Mesendoderm (in vitro differentiated cells): ENCODE results near the gene HDAC7.

ENCODE experiments used
- DNase-seq: peaks from one replicate; pipeline ENCODE4 v3.0.0; 2013
- H2AK5ac ChIP-seq: 2 replicates; pipeline ENCODE4 v1.6.1; 2013; ENCODE audit warnings: low read length, inconsistent platforms
- H2BK120ac ChIP-seq: 2 replicates; pipeline ENCODE4 v1.6.1; 2013; ENCODE audit warnings: low read depth, mild to moderate bottlenecking, low read length, moderate library complexity, mixed read lengths
- H2BK15ac ChIP-seq: replicated peaks from 2 replicates; pipeline ENCODE4 v1.6.1; 2013; ENCODE audit warnings: low read depth, mild to moderate bottlenecking, moderate library complexity
- H2BK5ac ChIP-seq: 2 replicates; pipeline ENCODE4 v1.6.1; 2013; ENCODE audit warnings: low read length, inconsistent platforms
- H3K18ac ChIP-seq: 2 replicates; pipeline ENCODE4 v1.6.1; 2013; ENCODE audit warnings: mild to moderate bottlenecking, low read length, mixed read lengths
- H3K23ac ChIP-seq: one replicate; pipeline ENCODE4 v1.6.1; 2013; ENCODE audit warnings: low read length
- H3K27ac ChIP-seq: 2 replicates; pipeline ENCODE4 v1.5.1; 2013; ENCODE audit warnings: low read depth, mild to moderate bottlenecking, inconsistent platforms, low read length, moderate library complexity
- H3K27me3 ChIP-seq: 2 replicates; pipeline ENCODE4 v1.6.1; 2013; ENCODE audit warnings: low read length, control low read depth, mild to moderate bottlenecking, inconsistent platforms; ENCODE audit not compliant: insufficient read depth, poor library complexity
- H3K36me3 ChIP-seq: 2 replicates; pipeline ENCODE4 v1.6.1; 2013; ENCODE audit warnings: low read length, inconsistent platforms; ENCODE audit not compliant: control insufficient read depth, insufficient read depth
- H3K4ac ChIP-seq: one replicate; pipeline ENCODE4 v1.6.1; 2013; ENCODE audit warnings: low read depth, mild to moderate bottlenecking, low read length, moderate library complexity
- H3K4me1 ChIP-seq: 2 replicates; pipeline ENCODE4 v1.6.1; 2013; ENCODE audit warnings: low read depth, low read length, inconsistent platforms; ENCODE audit not compliant: control insufficient read depth
- H3K4me2 ChIP-seq: 2 replicates; pipeline ENCODE4 v1.6.1; 2013; ENCODE audit warnings: low read length
- H3K4me3 ChIP-seq: 2 replicates; pipeline ENCODE4 v1.5.1; 2013; ENCODE audit warnings: mild to moderate bottlenecking, low read length
- H3K56ac ChIP-seq: one replicate; pipeline ENCODE4 v1.6.1; 2013; ENCODE audit warnings: low read length
- H3K79me1 ChIP-seq: 2 replicates; pipeline ENCODE4 v1.6.1; 2013; ENCODE audit warnings: low read length, inconsistent platforms
- H3K79me2 ChIP-seq: 2 replicates; pipeline ENCODE4 v1.6.1; 2013; ENCODE audit warnings: mild to moderate bottlenecking, low read length; ENCODE audit not compliant: control insufficient read depth, insufficient read depth
- H3K9ac ChIP-seq: 2 replicates; pipeline ENCODE4 v1.6.1; 2013; ENCODE audit warnings: low read length, inconsistent platforms
- H4K5ac ChIP-seq: one replicate; pipeline ENCODE4 v1.6.1; 2013; ENCODE audit warnings: low read length
- H4K8ac ChIP-seq: one replicate; pipeline ENCODE4 v1.6.1; 2013; ENCODE audit warnings: low read depth, mild to moderate bottlenecking, control low read depth, low read length, moderate library complexity
- WGBS: extraction: QIAGEN DNeasy Blood & Tissue Kit; methylation state at CpG from one replicate; pipeline ENCODE4 v1.1.7; 2013; ENCODE audit warnings: low lambda C conversion rate, missing lambda C conversion rate; ENCODE audit not compliant: insufficient coverage; ENCODE audit errors: extremely low coverage; 5-methylcytosine and 5-hydroxymethylcytosine counted together

The HDAC7 gene

GRCh38 chr12:47858511-47859266 lies 39.0 kb upstream of the HDAC7 start:
- Histone ChIP-seq H3K4me1 (no peaks in the 10 kb centered on the region), H3K4ac (no peak overlapping the region), H2BK15ac (no peak overlapping the region), H3K79me2 (no peaks in the 10 kb centered on the region), H3K36me3 (no peaks in the 10 kb centered on the region), H4K8ac (no peak overlapping the region), H2BK5ac (no peak overlapping the region), H3K27ac (no peak overlapping the region), H3K79me1 (no peaks in the 10 kb centered on the region), H3K4me2 (no peak overlapping the region), H3K9ac (no peak overlapping the region), H3K27me3 (no peaks in the 10 kb centered on the region), H4K5ac (no peak overlapping the region), H3K56ac (no peak overlapping the region), H3K4me3 (no peak overlapping the region), H2AK5ac (no peak overlapping the region), H2BK120ac (no peak overlapping the region), H3K23ac (no peak overlapping the region), H3K18ac (no peak overlapping the region)
- WGBS: no CpG with 5 or more reads among the region's 8 CpGs
- DNase-seq: no peak

GRCh38 chr12:47856721-47857575 lies 37.2 kb upstream of the HDAC7 start:
- H2BK15ac ChIP-seq: no peak overlapping the region
- H2BK120ac ChIP-seq: no peak overlapping the region
- H4K8ac ChIP-seq: no peak overlapping the region
- H3K23ac ChIP-seq: no peak overlapping the region
- no peak overlapping the region for H3K56ac ChIP-seq
- no peak for DNase-seq
- H3K27ac ChIP-seq: no peak overlapping the region
- no peaks in the 10 kb centered on the region for H3K79me1 ChIP-seq
- no peak overlapping the region for H3K18ac ChIP-seq
- no CpG with 5 or more reads among the region's 17 CpGs for WGBS
- H3K27me3 ChIP-seq: no peaks in the 10 kb centered on the region
- H3K4me3 ChIP-seq: no peak overlapping the region
- peaks cover 4% of the 10 kb centered on the region for H3K4me1 ChIP-seq
- H3K79me2 ChIP-seq: no peaks in the 10 kb centered on the region
- no peak overlapping the region for H3K9ac ChIP-seq
- H3K4ac ChIP-seq: no peak overlapping the region
- H3K36me3 ChIP-seq: no peaks in the 10 kb centered on the region
- no peak overlapping the region for H2AK5ac ChIP-seq
- no peak overlapping the region for H2BK5ac ChIP-seq
- H4K5ac ChIP-seq: no peak overlapping the region
- H3K4me2 ChIP-seq: no peak overlapping the region

- no peak overlapping the region for H2AK5ac ChIP-seq
- no peak overlapping the region for H3K23ac ChIP-seq
- H3K27ac ChIP-seq: no peak overlapping the region
- no peak overlapping the region for H3K4me3 ChIP-seq
- no peaks in the 10 kb centered on the region for H3K36me3 ChIP-seq
- H3K9ac ChIP-seq: no peak overlapping the region
- no peak overlapping the region for H3K18ac ChIP-seq
- no peak overlapping the region for H3K4ac ChIP-seq
- H3K27me3 ChIP-seq: no peaks in the 10 kb centered on the region
- H3K4me1 ChIP-seq: peaks cover 10% of the 10 kb centered on the region
- WGBS: no CpG with 5 or more reads among the region's 1 CpG
- no peak overlapping the region for H2BK15ac ChIP-seq
- DNase-seq: no peak
- no peak overlapping the region for H4K8ac ChIP-seq
- no peaks in the 10 kb centered on the region for H3K79me1 ChIP-seq
- no peak overlapping the region for H3K4me2 ChIP-seq
- H3K79me2 ChIP-seq: no peaks in the 10 kb centered on the region
- no peak overlapping the region for H4K5ac ChIP-seq
- H2BK5ac ChIP-seq: no peak overlapping the region
- no peak overlapping the region for H2BK120ac ChIP-seq
- H3K56ac ChIP-seq: no peak overlapping the region
These were observed 36.4 kb upstream of the HDAC7 start for GRCh38 chr12:47856094-47856493.

- Histone ChIP-seq H2BK5ac (no peak overlapping the region), H3K79me1 (no peaks in the 10 kb centered on the region), H3K18ac (no peak overlapping the region), H2BK15ac (no peak overlapping the region), H3K27me3 (no peaks in the 10 kb centered on the region), H3K27ac (no peak overlapping the region), H2BK120ac (no peak overlapping the region), H3K56ac (no peak overlapping the region), H2AK5ac (no peak overlapping the region), H4K8ac (no peak overlapping the region), H3K4ac (no peak overlapping the region), H3K23ac (no peak overlapping the region), H3K4me1 (peaks cover 14% of the 10 kb centered on the region), H3K9ac (no peak overlapping the region), H4K5ac (no peak overlapping the region), H3K79me2 (no peaks in the 10 kb centered on the region), H3K4me2 (no peak overlapping the region), H3K36me3 (no peaks in the 10 kb centered on the region), H3K4me3 (no peak overlapping the region)
- no peak for DNase-seq
- no CpG with 5 or more reads among the region's 2 CpGs for WGBS
These were observed 35.8 kb upstream of the HDAC7 start for GRCh38 chr12:47855502-47855901.

GRCh38 chr12:47854531-47854930 lies 34.8 kb upstream of the HDAC7 start:
- no peak overlapping the region for H4K5ac ChIP-seq
- no peak overlapping the region for H2BK15ac ChIP-seq
- H3K23ac ChIP-seq: no peak overlapping the region
- H3K56ac ChIP-seq: no peak overlapping the region
- no peak overlapping the region for H4K8ac ChIP-seq
- no peak overlapping the region for H3K18ac ChIP-seq
- no peaks in the 10 kb centered on the region for H3K27me3 ChIP-seq
- H3K4me1 ChIP-seq: peaks cover 17% of the 10 kb centered on the region
- H3K79me1 ChIP-seq: no peaks in the 10 kb centered on the region
- no peak overlapping the region for H3K27ac ChIP-seq
- no CpG with 5 or more reads among the region's 5 CpGs for WGBS
- no peaks in the 10 kb centered on the region for H3K36me3 ChIP-seq
- H2AK5ac ChIP-seq: no peak overlapping the region
- no peaks in the 10 kb centered on the region for H3K79me2 ChIP-seq
- H3K4me2 ChIP-seq: no peak overlapping the region
- no peak overlapping the region for H3K4ac ChIP-seq
- no peak overlapping the region for H3K9ac ChIP-seq
- no peak overlapping the region for H3K4me3 ChIP-seq
- no peak overlapping the region for H2BK5ac ChIP-seq
- no peak overlapping the region for H2BK120ac ChIP-seq
- no peak for DNase-seq
